ENCODE data around the gene LRRC8C. TPM values are rescaled to one million over a fixed set of nuclear protein-coding genes. Genes with fewer than 3 reads are reported as not detected.

Gene LRRC8C
- total RNA-seq, 2 experiments from 2014 or later, result 31.7 to 32.3 TPM

DNA sequence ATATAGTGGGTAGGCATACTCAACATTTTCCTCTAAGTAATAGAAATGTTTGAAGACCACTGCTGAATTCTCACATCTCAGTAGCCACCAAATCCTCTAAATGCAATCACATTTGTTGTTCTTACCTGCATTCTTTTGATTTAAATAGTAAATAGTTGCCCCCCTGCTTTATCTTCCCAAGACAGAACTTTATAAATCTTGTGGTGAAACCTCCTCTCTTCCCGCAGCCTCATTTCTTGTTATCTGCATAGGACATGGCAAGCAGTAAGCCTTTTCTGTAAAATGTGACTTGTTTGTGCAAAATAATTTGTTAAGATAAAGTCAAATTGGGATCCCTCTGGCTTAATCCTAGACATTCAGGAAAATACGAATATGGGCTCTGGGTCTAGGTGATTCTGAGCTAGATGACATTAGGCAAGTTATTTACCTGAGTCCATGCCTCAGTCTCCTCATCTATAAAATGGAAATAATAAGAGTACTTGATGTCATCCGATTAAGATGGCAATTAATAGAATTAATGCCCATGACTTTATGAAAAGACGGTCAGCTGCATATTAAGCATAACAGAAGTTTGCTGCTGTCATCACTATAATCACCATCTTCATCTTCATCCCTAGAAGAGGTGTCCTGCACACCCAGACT, 77.7 kb downstream of the LRRC8C start:
- H3K4me1 Mint-ChIP-seq, result peaks cover 51% of the 10 kb centered on the region
- H3K27ac Mint-ChIP-seq, result peak overlapping the region; percentile 52
- H3K9me3 Mint-ChIP-seq, result no peaks in the 10 kb centered on the region

DNA sequence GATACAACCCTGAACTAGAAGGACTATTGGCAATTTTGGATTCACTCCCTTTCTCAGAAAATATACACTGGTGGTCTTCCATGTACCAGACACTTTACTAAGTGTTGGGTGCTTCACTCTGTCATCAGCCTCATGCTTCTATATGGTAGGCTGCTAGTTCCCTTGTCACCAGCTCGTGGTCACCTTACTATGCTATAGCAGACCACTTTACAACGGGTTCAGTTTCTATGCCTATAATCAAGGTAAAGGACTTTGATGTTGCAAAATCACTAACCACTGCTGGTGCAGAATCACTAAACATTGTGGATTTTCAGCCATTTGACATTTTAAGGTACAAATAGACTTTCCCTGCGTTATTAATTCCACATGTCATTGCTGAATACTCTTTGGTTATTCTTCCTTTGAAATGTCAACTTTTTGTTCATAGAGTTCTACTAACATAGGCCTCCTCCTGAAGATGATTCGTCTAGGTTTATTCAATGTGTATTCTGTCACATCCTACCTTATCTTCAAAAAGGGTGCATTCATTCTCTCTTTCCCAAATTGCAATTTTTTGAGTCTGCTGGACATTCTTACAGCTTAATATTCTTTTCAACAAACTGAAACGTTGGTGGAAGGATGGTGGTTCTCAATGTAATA, 78.3 kb downstream of the LRRC8C start:
- Mint-ChIP-seq H3K36me3 (peaks cover 80% of the 10 kb centered on the region), H3K4me1 (peaks cover 48% of the 10 kb centered on the region), H3K9me3 (no peaks in the 10 kb centered on the region), H3K27ac (peak overlapping the region; percentile 78), H3K4me3 (no peak overlapping the region), H3K27me3 (no peaks in the 10 kb centered on the region)
- no peak for DNase-seq

More for the DNA sequence above, 77.7 kb downstream of the LRRC8C start:
- H3K36me3 Mint-ChIP-seq, result peaks cover 76% of the 10 kb centered on the region
- H3K27me3 Mint-ChIP-seq, result no peaks in the 10 kb centered on the region
- DNase-seq, result no peak
- no peak overlapping the region for H3K4me3 Mint-ChIP-seq

DNA sequence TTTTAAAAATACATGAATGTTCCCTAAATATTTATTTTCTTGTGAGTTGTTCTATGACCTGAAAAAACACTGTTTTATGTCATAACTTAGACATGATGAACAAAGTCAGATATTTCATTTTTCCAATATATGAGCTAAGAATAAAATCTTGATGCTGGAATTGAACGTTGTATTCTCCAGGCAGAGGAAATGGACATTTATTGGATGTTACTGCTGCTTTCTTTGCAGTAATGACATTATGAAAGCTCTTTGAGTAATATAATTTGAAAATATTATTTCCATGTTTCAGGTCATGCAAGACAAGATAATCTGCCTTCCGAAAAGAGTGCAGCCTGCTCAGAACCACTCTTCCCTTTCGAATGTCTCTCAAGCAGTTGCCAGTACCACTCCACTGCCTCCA, 79.5 kb downstream of the LRRC8C start:
- DNase-seq, result no peak
- Mint-ChIP-seq H3K27ac (peak overlapping the region; percentile 11), H3K27me3 (no peaks in the 10 kb centered on the region), H3K36me3 (peaks cover 80% of the 10 kb centered on the region), H3K4me3 (no peak overlapping the region), H3K9me3 (no peaks in the 10 kb centered on the region), H3K4me1 (peaks cover 51% of the 10 kb centered on the region)

DNA sequence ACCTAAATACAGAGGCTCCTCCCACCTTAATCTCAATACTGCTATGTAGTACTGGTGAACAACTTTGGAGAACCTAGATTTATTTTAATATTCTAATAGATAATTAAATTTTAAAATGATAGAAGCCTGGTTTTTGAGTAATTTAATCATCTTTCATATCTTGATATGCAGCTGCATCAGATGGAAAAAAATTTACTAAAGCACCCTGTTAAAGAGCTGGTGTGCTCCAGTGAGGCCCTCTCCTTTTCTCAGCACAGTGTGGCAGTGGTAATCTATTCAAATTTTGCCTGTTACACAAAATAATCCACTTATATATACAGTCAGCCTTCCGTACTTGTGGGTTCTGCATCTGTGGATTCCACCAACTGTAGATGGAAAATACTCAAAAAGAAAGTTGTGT, 82.8 kb downstream of the LRRC8C start:
- no peaks in the 10 kb centered on the region for H3K27me3 Mint-ChIP-seq
- peaks cover 65% of the 10 kb centered on the region for H3K36me3 Mint-ChIP-seq
- H3K9me3 Mint-ChIP-seq, result no peaks in the 10 kb centered on the region
- no peak overlapping the region for H3K4me3 Mint-ChIP-seq
- no peak for DNase-seq
- peaks cover 67% of the 10 kb centered on the region for H3K4me1 Mint-ChIP-seq
- H3K27ac Mint-ChIP-seq, result peak overlapping the region; percentile 7

DNA sequence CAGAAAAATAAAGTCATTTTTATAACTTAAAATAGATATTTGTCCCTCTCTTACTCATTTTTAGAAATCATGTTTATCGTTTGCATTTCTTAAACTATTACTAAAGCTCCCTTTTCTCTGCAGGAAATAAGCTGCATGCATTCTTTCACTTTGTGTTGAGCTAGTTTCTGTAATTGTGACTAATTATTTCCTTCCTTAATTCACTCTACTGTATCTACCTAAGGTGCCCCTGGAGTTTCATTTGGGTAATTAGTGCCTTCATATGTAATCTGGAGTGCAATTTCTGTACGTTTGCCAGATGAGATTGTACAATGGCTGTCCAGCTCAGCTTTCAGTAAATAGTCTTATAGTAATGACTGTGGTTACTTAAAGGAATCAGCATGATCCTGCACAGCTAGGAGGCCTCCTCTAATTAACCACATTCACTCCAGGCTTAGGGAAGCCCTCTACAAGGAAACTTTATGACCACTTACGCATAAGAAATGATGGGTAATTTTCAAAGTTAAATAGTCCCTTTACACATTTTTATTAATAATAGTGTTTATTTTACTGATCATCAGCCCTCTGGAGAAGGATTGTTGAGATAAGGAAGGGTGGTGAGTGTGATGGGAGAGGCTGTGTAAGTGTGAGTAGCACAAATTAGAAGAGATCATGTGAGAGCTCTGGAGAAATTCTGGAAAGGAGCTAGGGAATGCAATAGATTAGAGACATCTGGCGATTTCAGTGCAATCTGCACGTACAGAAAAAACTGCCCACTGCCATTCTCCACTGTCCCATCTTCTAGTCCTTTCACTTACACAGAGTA, 86.8 kb downstream of the LRRC8C start:
- Mint-ChIP-seq H3K4me3 (peak overlapping the region; percentile 67), H3K9me3 (peaks cover 5% of the 10 kb centered on the region), H3K27me3 (no peaks in the 10 kb centered on the region), H3K4me1 (peaks cover 81% of the 10 kb centered on the region), H3K36me3 (peaks cover 52% of the 10 kb centered on the region), H3K27ac (peak overlapping the region; percentile 98)
- no peak for DNase-seq

DNA sequence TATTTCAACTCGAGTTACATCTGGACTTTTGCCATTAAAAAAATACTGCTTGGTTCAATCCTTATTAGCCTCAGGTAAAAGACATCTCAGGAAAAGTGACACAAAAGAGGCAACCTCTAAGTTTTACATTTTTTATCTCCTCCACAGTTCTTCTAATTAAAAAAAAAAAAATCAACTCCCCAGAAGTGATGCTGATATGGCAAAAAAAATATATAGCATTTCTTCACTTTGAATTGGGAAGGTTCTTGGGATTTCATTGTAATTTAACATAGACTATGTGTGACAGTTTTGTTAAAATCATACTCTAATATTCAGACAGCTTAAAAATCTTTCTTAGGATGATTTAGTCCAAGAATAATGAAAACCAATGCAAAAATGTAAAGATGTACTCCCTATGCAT, 87.9 kb downstream of the LRRC8C start:
- peak overlapping the region; percentile 98 for H3K27ac Mint-ChIP-seq
- H3K9me3 Mint-ChIP-seq, result peaks cover 7% of the 10 kb centered on the region
- no peaks in the 10 kb centered on the region for H3K27me3 Mint-ChIP-seq
- DNase-seq, result no peak
- H3K36me3 Mint-ChIP-seq, result peaks cover 56% of the 10 kb centered on the region
- no peak overlapping the region for H3K4me3 Mint-ChIP-seq
- H3K4me1 Mint-ChIP-seq, result peaks cover 84% of the 10 kb centered on the region

DNA sequence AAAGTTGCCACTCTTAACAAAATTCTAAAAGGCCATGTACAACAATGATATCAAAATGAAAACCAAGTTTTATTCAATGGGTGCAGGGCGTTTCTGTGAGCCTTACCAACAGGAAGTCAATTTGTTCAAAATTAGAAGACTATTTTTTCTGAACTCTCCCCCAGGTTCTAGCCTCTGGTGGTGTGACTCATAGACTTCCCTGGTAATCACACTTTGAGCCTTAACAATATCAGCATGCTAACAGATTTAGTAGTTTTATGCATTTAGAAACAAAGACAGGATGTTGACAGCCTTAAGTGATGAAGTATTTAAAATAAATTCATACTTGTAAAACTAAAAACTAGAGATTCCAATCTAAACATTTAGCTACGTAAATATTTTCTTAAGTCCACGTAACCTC, 88.4 kb downstream of the LRRC8C start:
- H3K36me3 Mint-ChIP-seq, result peaks cover 57% of the 10 kb centered on the region
- no peaks in the 10 kb centered on the region for H3K27me3 Mint-ChIP-seq
- H3K9me3 Mint-ChIP-seq, result peaks cover 12% of the 10 kb centered on the region
- DNase-seq, result no peak
- peak overlapping the region; percentile 98 for H3K27ac Mint-ChIP-seq
- H3K4me3 Mint-ChIP-seq, result peak overlapping the region; percentile 3
- peaks cover 87% of the 10 kb centered on the region for H3K4me1 Mint-ChIP-seq

DNA sequence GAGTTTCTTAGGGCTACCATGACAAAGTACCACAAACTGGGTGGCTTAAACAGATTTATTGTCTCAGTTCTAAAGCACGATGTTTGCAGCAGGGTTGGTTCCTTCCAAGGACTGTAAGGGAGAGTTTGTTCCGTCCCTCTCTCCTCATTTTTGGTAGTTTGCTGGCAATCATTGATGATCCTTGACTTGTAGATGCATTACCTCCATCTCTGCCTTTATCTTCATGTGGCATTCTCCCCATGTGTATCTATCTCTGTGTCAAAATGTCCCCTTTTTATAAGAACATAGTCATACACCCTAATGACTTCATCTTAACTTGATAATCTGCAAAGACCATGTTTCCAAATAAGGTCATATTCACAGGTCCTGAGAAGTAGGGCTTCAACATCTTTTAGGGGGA, 90.2 kb downstream of the LRRC8C start:
- Mint-ChIP-seq H3K4me3 (no peak overlapping the region), H3K27ac (peak overlapping the region; percentile 99), H3K9me3 (peaks cover 15% of the 10 kb centered on the region), H3K4me1 (peaks cover 82% of the 10 kb centered on the region), H3K36me3 (peaks cover 56% of the 10 kb centered on the region), H3K27me3 (no peaks in the 10 kb centered on the region)
- DNase-seq, result no peak

DNA sequence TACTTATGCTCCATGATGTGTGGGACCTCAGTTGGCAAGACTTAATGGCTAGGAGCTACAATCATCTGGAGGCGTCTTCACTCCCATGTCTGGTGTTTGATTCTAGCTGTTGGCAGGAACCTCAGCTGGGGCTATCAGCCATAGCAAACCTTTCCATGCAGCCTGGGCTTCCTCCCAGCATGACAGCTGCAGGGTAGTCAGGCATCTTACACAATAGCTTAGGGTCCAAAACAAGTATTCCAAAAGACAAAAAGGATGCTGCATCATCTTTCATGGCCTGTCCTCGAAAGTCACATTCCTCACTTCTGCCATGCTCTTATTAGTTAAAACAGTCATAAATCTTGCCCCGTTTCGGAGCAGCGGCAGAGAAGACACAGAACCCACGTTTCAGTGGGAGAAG, 90.9 kb downstream of the LRRC8C start:
- peak overlapping the region; percentile 99 for H3K27ac Mint-ChIP-seq
- DNase-seq, result no peak
- H3K9me3 Mint-ChIP-seq, result peaks cover 15% of the 10 kb centered on the region
- H3K4me3 Mint-ChIP-seq, result peak overlapping the region; percentile 50
- H3K4me1 Mint-ChIP-seq, result peaks cover 85% of the 10 kb centered on the region
- peaks cover 61% of the 10 kb centered on the region for H3K36me3 Mint-ChIP-seq
- no peaks in the 10 kb centered on the region for H3K27me3 Mint-ChIP-seq

DNA sequence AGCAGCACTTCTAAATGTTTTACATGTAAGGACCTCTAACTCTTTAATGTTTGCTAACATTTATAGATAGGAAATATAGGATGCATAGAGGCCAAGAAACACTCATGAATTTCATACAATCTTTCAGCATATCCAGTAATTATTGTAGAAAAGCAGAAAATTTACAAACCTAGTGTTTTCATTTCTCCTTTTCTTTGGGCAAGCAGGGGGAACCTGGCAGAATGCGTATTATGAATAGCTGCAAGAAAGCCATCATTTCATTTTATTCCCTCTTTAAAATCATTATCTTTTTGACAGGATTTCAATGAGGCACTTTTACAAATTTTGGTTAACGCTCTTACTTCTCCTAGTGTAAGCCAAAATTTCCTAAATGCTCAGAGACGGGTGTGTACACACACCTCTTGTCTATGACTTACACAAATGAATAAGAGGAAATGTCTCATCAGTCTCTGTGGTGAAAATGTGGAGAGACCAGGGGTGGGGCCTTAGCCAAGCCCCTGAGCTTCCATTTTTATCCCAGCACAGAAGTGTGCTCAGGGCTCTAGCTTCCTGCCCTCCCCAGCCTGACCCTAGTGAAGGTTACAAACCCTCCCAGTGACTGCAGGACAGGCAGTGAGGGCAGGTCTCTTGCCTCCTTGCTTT, 91.6 kb downstream of the LRRC8C start:
- DNase-seq, result peak; percentile 78
- Mint-ChIP-seq H3K4me1 (peaks cover 85% of the 10 kb centered on the region), H3K36me3 (peaks cover 63% of the 10 kb centered on the region), H3K9me3 (peaks cover 15% of the 10 kb centered on the region), H3K27ac (peak overlapping the region; percentile 99), H3K27me3 (no peaks in the 10 kb centered on the region), H3K4me3 (peak overlapping the region; percentile 50)

DNA sequence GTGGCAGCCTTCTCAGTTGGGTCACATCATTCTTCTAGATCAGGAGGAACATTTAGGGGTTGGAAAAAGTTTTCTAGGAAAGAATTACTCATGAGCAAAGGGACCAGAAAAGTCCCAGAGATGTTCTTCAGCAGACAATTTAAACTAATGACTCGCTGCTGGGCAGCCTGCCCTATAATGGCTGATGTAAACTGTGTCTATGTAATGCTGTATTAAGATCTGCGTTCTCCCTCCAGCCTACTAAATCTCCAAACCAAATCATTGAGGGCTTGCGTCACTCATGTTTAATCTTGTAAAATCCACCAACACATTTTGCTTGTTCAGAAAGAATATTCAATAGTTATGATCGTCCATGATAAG, 92.1 kb downstream of the LRRC8C start:
- H3K27me3 Mint-ChIP-seq, result no peaks in the 10 kb centered on the region

DNA sequence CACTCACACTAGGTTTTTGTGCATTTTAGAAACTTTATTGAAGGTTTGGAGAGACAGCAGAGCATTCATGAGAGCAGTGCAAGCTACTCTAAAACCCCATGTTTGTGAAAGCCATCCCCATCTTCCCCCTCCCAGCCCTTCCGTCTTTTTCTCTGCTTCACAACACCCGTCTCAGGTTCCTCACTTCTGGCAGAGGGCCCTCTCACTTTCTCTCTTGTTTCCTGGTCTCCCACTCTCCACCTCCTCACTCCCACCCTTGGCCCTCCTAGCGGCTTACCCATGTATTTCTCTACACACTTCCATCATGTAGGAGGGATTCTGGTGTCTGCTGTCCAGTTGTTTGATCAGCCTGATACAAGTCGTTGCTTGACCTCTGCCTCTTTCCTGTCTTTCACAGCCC, 92.7 kb downstream of the LRRC8C start:
- H3K4me3 Mint-ChIP-seq, result no peak overlapping the region
- H3K27me3 Mint-ChIP-seq, result no peaks in the 10 kb centered on the region
- no peak for DNase-seq
- peaks cover 57% of the 10 kb centered on the region for H3K36me3 Mint-ChIP-seq
- peak overlapping the region; percentile 99 for H3K27ac Mint-ChIP-seq
- H3K4me1 Mint-ChIP-seq, result peaks cover 74% of the 10 kb centered on the region
- peaks cover 15% of the 10 kb centered on the region for H3K9me3 Mint-ChIP-seq

More for the DNA sequence above, 92.1 kb downstream of the LRRC8C start:
- peaks cover 80% of the 10 kb centered on the region for H3K4me1 Mint-ChIP-seq
- peaks cover 15% of the 10 kb centered on the region for H3K9me3 Mint-ChIP-seq
- peak overlapping the region; percentile 99 for H3K27ac Mint-ChIP-seq
- peaks cover 61% of the 10 kb centered on the region for H3K36me3 Mint-ChIP-seq
- peak overlapping the region; percentile 50 for H3K4me3 Mint-ChIP-seq
- no peak for DNase-seq

DNA sequence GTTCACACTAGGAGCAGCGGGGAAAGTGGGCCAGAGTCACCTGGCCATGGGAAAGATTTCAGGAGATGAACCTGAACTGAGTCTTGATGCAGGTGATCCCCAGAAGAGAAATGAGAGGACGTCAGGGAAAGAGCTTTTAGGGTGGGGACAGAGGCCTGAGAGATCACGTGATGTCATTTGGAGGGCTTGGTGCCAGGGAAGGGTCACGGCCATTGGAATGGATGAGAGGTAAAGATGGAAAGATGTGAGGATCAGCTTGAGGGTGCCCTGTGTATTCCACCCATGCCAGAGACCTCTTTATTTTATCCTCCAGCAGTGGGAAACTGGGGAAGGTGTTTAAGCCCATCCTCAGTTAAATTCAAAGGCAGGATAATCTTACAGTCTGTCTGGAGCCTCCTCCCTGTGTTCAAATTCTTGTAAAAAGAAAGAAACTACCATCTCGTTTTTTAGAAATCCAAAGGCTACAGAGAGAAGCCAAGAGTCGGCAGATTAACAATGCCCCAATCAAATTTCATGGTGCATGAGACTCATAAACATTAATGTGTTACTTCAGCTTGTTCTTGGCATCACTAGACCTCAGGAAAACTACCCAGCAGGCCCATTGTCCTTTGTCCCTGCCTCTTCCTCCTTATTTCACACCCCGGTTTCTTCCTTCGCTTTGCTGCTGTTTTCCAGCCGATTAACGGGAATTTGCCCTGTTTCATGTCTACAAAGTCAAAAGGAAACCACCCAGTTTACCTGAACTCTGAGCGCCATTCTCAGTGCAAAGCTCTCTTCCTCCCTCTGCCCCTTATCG, 94.8 kb downstream of the LRRC8C start:
- no peak for DNase-seq
- no peaks in the 10 kb centered on the region for H3K27me3 Mint-ChIP-seq
- H3K4me3 Mint-ChIP-seq, result no peak overlapping the region
- peaks cover 19% of the 10 kb centered on the region for H3K9me3 Mint-ChIP-seq
- peaks cover 55% of the 10 kb centered on the region for H3K36me3 Mint-ChIP-seq
- H3K27ac Mint-ChIP-seq, result peak overlapping the region; percentile 39
- peaks cover 81% of the 10 kb centered on the region for H3K4me1 Mint-ChIP-seq

DNA sequence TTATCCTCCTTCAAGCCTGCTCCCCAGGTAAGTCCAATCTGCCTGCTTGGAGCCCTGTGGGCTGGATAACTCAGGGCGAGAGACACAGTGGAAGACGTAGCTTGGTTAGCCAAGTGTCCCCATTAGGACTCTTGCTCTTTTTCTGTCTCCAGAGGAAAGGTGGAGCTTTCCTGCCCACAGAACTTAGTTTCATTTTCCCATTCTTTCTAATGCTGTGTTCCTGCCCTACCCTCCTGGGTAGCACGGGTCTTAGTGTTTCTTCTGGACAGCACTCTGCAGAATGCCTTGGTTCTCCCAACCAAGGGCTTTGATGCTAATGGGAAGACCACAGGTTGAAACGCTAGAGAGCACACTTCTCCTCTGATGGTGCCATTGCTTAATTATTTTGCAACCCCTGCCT, 95.5 kb downstream of the LRRC8C start:
- no peak for DNase-seq
- H3K27ac Mint-ChIP-seq, result peak overlapping the region; percentile 39

More for the DNA sequence above, 95.5 kb downstream of the LRRC8C start:
- peaks cover 80% of the 10 kb centered on the region for H3K4me1 Mint-ChIP-seq
- peaks cover 53% of the 10 kb centered on the region for H3K36me3 Mint-ChIP-seq
- no peaks in the 10 kb centered on the region for H3K27me3 Mint-ChIP-seq
- H3K9me3 Mint-ChIP-seq, result peaks cover 15% of the 10 kb centered on the region
- H3K4me3 Mint-ChIP-seq, result no peak overlapping the region
